Esophagus squamous epithelium (tissue), 5 donors: ENCODE measurements around the gene NXPE4. TPM values are rescaled to one million over a fixed set of nuclear protein-coding genes. Genes with fewer than 3 reads are reported as not detected.
"Not testable (repeated sequence)": the region's sequence is repeated elsewhere in the genome, so short reads cannot be mapped to it uniquely, and the experiment has no call there.

Experiments
- DNase-seq: peaks from one replicate; lab custom pipeline; 2025; lab: John Stamatoyannopoulos, UW
- H3K27ac ChIP-seq, 4 donors: fragments of 200-600 bp; sonication (generic); one replicate each; pipeline ENCODE4 v1.5.1; 2016 to 2019; ENCODE audit warnings: mild to moderate bottlenecking in 1 of 4
- H3K27me3 ChIP-seq, 4 donors: fragments of 200-600 bp; sonication (generic); 1 replicate in 3 of 4; 2 replicates in 1 of 4; pipeline versions ENCODE4 v1.5.1 to v1.6.0; 2017 to 2021; ENCODE audit warnings: antibody characterized with exemption in 1 of 4
- H3K36me3 ChIP-seq, 3 donors: fragments of 200-600 bp; sonication (generic); one replicate each; pipeline ENCODE4 v1.5.1; 2016 to 2019
- H3K4me1 ChIP-seq, 3 donors: fragments of 200-600 bp; sonication (generic); one replicate each; pipeline ENCODE4 v1.5.1; 2017 to 2019
- H3K4me3 ChIP-seq, 4 donors: fragments of 200-600 bp; sonication (generic); 1 replicate in 3 of 4; 2 replicates in 1 of 4; pipeline ENCODE4 v1.5.1; 2016 to 2019; ENCODE audit warnings: mild to moderate bottlenecking in 2 of 4, moderate library complexity in 1 of 4
- H3K9me3 ChIP-seq, 3 donors: fragments of 200-600 bp; sonication (generic); one replicate each; pipeline ENCODE4 v1.5.1; 2016 to 2019
- POLR2A ChIP-seq, 4 donors: fragments of 450-650 bp; IDR thresholded peaks; one replicate each; pipeline ENCODE4 v1.6.1; 2017; ENCODE audit warnings: antibody characterized with exemption in 4 of 4, mild to moderate bottlenecking in 4 of 4, moderate library complexity in 3 of 4
- WGBS, 2 donors: methylation state at CpG; one replicate each; pipeline ENCODE4 v1.1.5; 2018; 5-methylcytosine and 5-hydroxymethylcytosine counted together
- intact Hi-C: fragments of 100-400 bp; cut with DNase I; formaldehyde crosslinking; loops from one replicate; pipeline ENCODE4 v1.15.0; 2022
- total RNA-seq, 4 donors: library from RNA; depleted of rRNA; stranded (reverse); fragments of >200 nt; gene quantifications; one replicate each; pipeline ENCODE4 v1.1.0, GENCODE V29; 2016
- TF ChIP-seq, protein P1 (sequence below), 6 experiments: fragments of 450-650 bp in 4 of 6; fragments of 200-600 bp in 2 of 6; sonication (generic) in 2 of 6; IDR thresholded peaks; one replicate each; pipeline ENCODE4 v1.5.1; 2016 to 2019; ENCODE audit warnings: antibody characterized with exemption in 6 of 6, mild to moderate bottlenecking in 4 of 6, moderate library complexity in 4 of 6
- donor health status: DM: yes; HTN: yes; CAD: no.

The NXPE4 gene
- under 1 TPM in 1 of 4 donors, not detected in 3; 0.15 TPM for total RNA-seq

DNA sequence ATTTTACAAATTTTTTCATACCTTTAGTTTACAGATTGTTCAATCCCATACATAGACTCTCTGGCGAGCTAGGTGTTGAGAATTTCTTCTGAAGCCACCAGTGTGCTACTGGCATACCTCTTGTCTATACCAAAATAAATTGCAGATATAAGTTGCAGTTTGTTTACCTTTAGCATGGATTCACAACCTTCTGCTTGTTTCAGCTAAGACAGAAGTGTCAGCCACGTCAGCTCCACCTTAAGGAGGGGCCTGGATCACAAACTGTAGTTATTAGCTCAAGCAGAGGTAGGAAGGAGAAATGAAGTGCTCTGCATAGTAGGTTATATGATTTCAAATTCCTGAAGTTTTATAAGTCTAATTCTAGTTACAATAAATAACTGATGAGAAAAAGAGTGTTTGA lies at the start of gene NXPE4:
TSS of gene NXPE4 (minus strand) at position 216 of the 400 bp plus-strand sequence. CDS start 1,027 bp downstream, outside the sequence.
- 44 to 62% methylated on average over 2 of the region's 2 CpGs for WGBS, 2 donors
- H3K27me3 ChIP-seq: no peaks in the 10 kb centered on the region
- H3K4me1 ChIP-seq: no peaks in the 10 kb centered on the region
- TF ChIP-seq, protein P1, sequence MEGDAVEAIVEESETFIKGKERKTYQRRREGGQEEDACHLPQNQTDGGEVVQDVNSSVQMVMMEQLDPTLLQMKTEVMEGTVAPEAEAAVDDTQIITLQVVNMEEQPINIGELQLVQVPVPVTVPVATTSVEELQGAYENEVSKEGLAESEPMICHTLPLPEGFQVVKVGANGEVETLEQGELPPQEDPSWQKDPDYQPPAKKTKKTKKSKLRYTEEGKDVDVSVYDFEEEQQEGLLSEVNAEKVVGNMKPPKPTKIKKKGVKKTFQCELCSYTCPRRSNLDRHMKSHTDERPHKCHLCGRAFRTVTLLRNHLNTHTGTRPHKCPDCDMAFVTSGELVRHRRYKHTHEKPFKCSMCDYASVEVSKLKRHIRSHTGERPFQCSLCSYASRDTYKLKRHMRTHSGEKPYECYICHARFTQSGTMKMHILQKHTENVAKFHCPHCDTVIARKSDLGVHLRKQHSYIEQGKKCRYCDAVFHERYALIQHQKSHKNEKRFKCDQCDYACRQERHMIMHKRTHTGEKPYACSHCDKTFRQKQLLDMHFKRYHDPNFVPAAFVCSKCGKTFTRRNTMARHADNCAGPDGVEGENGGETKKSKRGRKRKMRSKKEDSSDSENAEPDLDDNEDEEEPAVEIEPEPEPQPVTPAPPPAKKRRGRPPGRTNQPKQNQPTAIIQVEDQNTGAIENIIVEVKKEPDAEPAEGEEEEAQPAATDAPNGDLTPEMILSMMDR (IDR thresholded peaks at IDR 0.05): no peak
- TF ChIP-seq POLR2A (IDR thresholded peaks at IDR 0.05): no peak
- no peak within 1 kb of the TSS for H3K4me3 ChIP-seq
- no peak for DNase-seq
- H3K27ac ChIP-seq: no peak within 1 kb of the TSS
- intact Hi-C loops: no loop called here
- H3K36me3 ChIP-seq: no peaks in the 10 kb centered on the region
- H3K9me3 ChIP-seq: no peaks in the 10 kb centered on the region

DNA sequence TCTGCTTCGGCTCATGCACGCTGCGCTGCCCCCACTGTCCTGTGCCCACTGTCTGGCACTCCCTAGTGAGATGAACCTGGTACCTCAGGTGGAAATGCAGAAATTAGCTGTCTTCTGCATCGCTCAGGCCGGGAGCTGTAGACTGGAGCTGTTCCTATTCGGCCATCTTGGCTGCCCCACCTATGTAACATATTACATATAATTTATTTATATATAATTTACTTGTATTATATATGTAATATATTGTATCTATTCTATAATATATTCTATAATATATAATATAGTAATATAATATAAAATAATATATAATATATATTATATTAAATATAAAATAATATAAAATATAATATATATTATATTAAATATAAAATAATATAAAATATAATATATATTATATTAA lies 43.9 kb upstream of the NXPE4 start:
- DNase-seq: not testable (repeated sequence)

DNA sequence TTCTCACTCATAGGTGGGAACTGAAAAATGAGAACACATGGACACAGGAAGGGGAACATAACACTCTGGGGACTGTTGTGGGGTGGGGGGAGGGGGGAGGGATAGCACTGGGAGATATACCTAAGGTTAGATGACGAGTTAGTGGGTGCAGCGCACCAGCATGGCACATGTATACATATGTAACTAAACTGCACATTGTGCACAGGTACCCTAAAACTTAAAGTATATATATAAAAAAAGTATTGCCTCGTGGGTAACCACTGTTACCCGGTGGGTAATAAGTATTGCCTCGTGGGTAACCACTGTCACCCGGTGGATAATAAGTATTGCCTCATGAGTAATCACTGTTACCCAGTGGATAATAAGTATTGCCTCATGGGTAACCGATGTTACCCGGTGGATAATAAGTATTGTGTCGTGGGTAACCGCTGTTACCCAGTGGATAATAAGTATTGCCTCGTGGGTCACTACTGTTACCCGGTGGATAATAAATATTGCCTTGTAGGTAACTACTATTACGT lies 35.9 kb upstream of the NXPE4 start:
- H3K9me3 ChIP-seq, intact Hi-C loops, H3K27ac ChIP-seq, DNase-seq, H3K4me3 ChIP-seq, H3K36me3 ChIP-seq, H3K4me1 ChIP-seq, H3K27me3 ChIP-seq: not testable (repeated sequence)
- WGBS, 2 donors: 83 to 86% methylated on average over 13 of the region's 13 CpGs

More for the DNA sequence above, 43.9 kb upstream of the NXPE4 start:
- intact Hi-C loops, H3K4me1 ChIP-seq, H3K27ac ChIP-seq, H3K4me3 ChIP-seq, H3K27me3 ChIP-seq, H3K36me3 ChIP-seq, H3K9me3 ChIP-seq: not testable (repeated sequence)
- 94 to 97% methylated on average over 6 of the region's 6 CpGs for WGBS, 2 donors

DNA sequence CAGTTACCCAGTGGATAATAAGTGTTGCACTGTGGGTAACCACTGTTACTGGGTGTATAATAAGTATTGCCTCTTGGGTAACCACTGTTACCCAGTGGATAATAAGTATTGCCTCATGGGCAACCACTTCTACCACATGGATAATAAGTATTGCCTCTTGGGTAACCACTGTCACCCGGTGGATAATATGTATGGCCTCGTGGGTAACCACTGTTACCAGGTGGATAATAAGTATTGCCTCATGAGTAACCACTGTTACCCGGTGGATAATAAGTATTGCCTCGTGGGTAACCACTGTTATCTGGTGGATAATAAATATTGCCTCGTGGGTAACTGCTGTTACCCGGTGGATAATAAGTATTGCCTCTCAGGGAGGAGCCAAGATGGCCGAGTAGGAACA lies 29.7 kb upstream of the NXPE4 start:
- no peaks in the 10 kb centered on the region for H3K36me3 ChIP-seq
- DNase-seq: no peak
- peaks cover 0 to 11% (median 0%) of the 10 kb centered on the region in 3 donors for H3K9me3 ChIP-seq
- 70 to 78% methylated on average over 7 of the region's 7 CpGs for WGBS, 2 donors
- TF ChIP-seq POLR2A (IDR thresholded peaks at IDR 0.05): no peak
- TF ChIP-seq, protein P1 (IDR thresholded peaks at IDR 0.05): no peak
- intact Hi-C loops: no loop called here
- H3K4me3 ChIP-seq: no peak overlapping the region
- no peaks in the 10 kb centered on the region for H3K4me1 ChIP-seq
- no peaks in the 10 kb centered on the region for H3K27me3 ChIP-seq
- no peak overlapping the region for H3K27ac ChIP-seq

GRCh38 chr11:114624455-114625207 lies 29.0 kb upstream of the NXPE4 start:
- H3K27ac ChIP-seq: no peak overlapping the region
- no peak for DNase-seq
- H3K4me3 ChIP-seq: no peak overlapping the region
- no peaks in the 10 kb centered on the region for H3K4me1 ChIP-seq
- H3K27me3 ChIP-seq: no peaks in the 10 kb centered on the region
- H3K36me3 ChIP-seq: no peaks in the 10 kb centered on the region
- H3K9me3 ChIP-seq: peaks cover 0 to 11% (median 0%) of the 10 kb centered on the region in 3 donors
- intact Hi-C loops: no loop called here
- TF ChIP-seq, protein P1 (IDR thresholded peaks at IDR 0.05): no peak
- no peak for TF ChIP-seq POLR2A (IDR thresholded peaks at IDR 0.05)
- 73 to 76% methylated on average over 10 of the region's 10 CpGs for WGBS, 2 donors

GRCh38 chr11:114623720-114624119 lies 28.1 kb upstream of the NXPE4 start:
- WGBS, 2 donors: 66 to 70% methylated on average over 7 of the region's 7 CpGs
- Histone ChIP-seq H3K27me3 (no peaks in the 10 kb centered on the region), H3K36me3 (no peaks in the 10 kb centered on the region), H3K4me1 (no peaks in the 10 kb centered on the region), H3K9me3 (peaks cover 0 to 11% (median 0%) of the 10 kb centered on the region in 3 donors), H3K27ac (no peak overlapping the region), H3K4me3 (no peak overlapping the region)
- no peak for TF ChIP-seq POLR2A (IDR thresholded peaks at IDR 0.05)
- TF ChIP-seq, protein P1 (IDR thresholded peaks at IDR 0.05): no peak
- no peak for DNase-seq
- intact Hi-C loops: no loop called here
